H7 (cell line): Measurements from ENCODE around the gene CLEC12A. TPM values are rescaled to one million over a fixed set of nuclear protein-coding genes. Genes with fewer than 3 reads are reported as not detected.
"Not testable (repeated sequence)": the region's sequence is repeated elsewhere in the genome, so short reads cannot be mapped to it uniquely, and the experiment has no call there.

Source experiments
- DNase-seq: peaks from one replicate; pipeline ENCODE4 v3.0.0; 2012
- H3K27me3 ChIP-seq: 2 replicates; pipeline ENCODE4 v1.6.0; 2011; ENCODE audit warnings: mild to moderate bottlenecking, low read length; ENCODE audit not compliant: control insufficient read depth, insufficient read depth
- H3K36me3 ChIP-seq: replicated peaks from 2 replicates; pipeline ENCODE4 v1.5.1; 2011; ENCODE audit warnings: low read length; ENCODE audit not compliant: control insufficient read depth, insufficient read depth
- H3K4me3 ChIP-seq: 2 replicates; pipeline ENCODE4 v1.5.1; 2011; ENCODE audit warnings: low read depth, mild to moderate bottlenecking, control low read depth, low read length, moderate library complexity; ENCODE audit not compliant: insufficient read depth
- total RNA-seq: library from RNA; depleted of rRNA; stranded (reverse); fragments of >200 nt; shearing (Covaris generic); gene quantifications from 2 replicates; pipeline ENCODE4 v1.2.3, GENCODE V29; 2014

The CLEC12A gene
- total RNA-seq, 1 experiment from 2014 or later, result not detected

- no peak for DNase-seq
- Histone ChIP-seq H3K4me3 (no peak overlapping the region), H3K27me3 (no peaks in the 10 kb centered on the region), H3K36me3 (no peaks in the 10 kb centered on the region)
These were observed 22.5 kb upstream of the CLEC12A start for GRCh38 chr12:9948606-9949296.

GRCh38 chr12:9951026-9951675, 20.1 kb upstream of the CLEC12A start:
- Histone ChIP-seq H3K27me3 (no peaks in the 10 kb centered on the region), H3K36me3 (no peaks in the 10 kb centered on the region), H3K4me3 (no peak overlapping the region)
- no peak for DNase-seq

GRCh38 chr12:9952954-9953729, 18.1 kb upstream of the CLEC12A start:
- H3K4me3 ChIP-seq, H3K36me3 ChIP-seq, DNase-seq: not testable (repeated sequence)

GRCh38 chr12:9957834-9958233, 13.4 kb upstream of the CLEC12A start:
- Histone ChIP-seq H3K36me3 (no peaks in the 10 kb centered on the region), H3K4me3 (no peak overlapping the region), H3K27me3 (no peaks in the 10 kb centered on the region)
- DNase-seq, result no peak

More at GRCh38 chr12:9952954-9953729, 18.1 kb upstream of the CLEC12A start:
- not testable (repeated sequence) for H3K27me3 ChIP-seq

GRCh38 chr12:9960590-9960989, 10.6 kb upstream of the CLEC12A start:
- DNase-seq, result no peak
- H3K27me3 ChIP-seq, result no peaks in the 10 kb centered on the region
- no peaks in the 10 kb centered on the region for H3K36me3 ChIP-seq
- no peak overlapping the region for H3K4me3 ChIP-seq

- no peaks in the 10 kb centered on the region for H3K27me3 ChIP-seq
- no peak for DNase-seq
- no peaks in the 10 kb centered on the region for H3K36me3 ChIP-seq
- H3K4me3 ChIP-seq, result no peak overlapping the region
These were observed 10.1 kb upstream of the CLEC12A start for GRCh38 chr12:9961106-9961505.

GRCh38 chr12:9961901-9962300, 9.3 kb upstream of the CLEC12A start:
- no peaks in the 10 kb centered on the region for H3K36me3 ChIP-seq
- H3K27me3 ChIP-seq, result no peaks in the 10 kb centered on the region
- H3K4me3 ChIP-seq, result no peak overlapping the region
- no peak for DNase-seq

- DNase-seq, result no peak
- Histone ChIP-seq H3K4me3 (no peak overlapping the region), H3K36me3 (no peaks in the 10 kb centered on the region), H3K27me3 (no peaks in the 10 kb centered on the region)
These were observed 1.5 kb upstream of the CLEC12A start for GRCh38 chr12:9969673-9970072.

GRCh38 chr12:9973949-9974348, 2.7 kb downstream of the CLEC12A start:
- DNase-seq, result no peak
- H3K27me3 ChIP-seq, result no peaks in the 10 kb centered on the region
- H3K4me3 ChIP-seq, result no peak overlapping the region
- H3K36me3 ChIP-seq, result no peaks in the 10 kb centered on the region

- not testable (repeated sequence) for H3K27me3 ChIP-seq, H3K4me3 ChIP-seq, DNase-seq, H3K36me3 ChIP-seq
These were observed 3.5 kb downstream of the CLEC12A start for GRCh38 chr12:9974731-9975130.

- H3K36me3 ChIP-seq, result no peaks in the 10 kb centered on the region
- H3K4me3 ChIP-seq, result no peak overlapping the region
- H3K27me3 ChIP-seq, result no peaks in the 10 kb centered on the region
- DNase-seq, result no peak
These were observed 4.4 kb downstream of the CLEC12A start for GRCh38 chr12:9975614-9976013.

- H3K27me3 ChIP-seq, DNase-seq, H3K36me3 ChIP-seq, H3K4me3 ChIP-seq: not testable (repeated sequence)
These were observed 5.4 kb downstream of the CLEC12A start for GRCh38 chr12:9976626-9977025.

- Histone ChIP-seq H3K4me3 (no peak overlapping the region), H3K27me3 (no peaks in the 10 kb centered on the region), H3K36me3 (no peaks in the 10 kb centered on the region)
- no peak for DNase-seq
These were observed 6.7 kb downstream of the CLEC12A start for GRCh38 chr12:9977916-9978315.

GRCh38 chr12:9980126-9980525, 8.9 kb downstream of the CLEC12A start:
- DNase-seq, result no peak
- no peak overlapping the region for H3K4me3 ChIP-seq
- no peaks in the 10 kb centered on the region for H3K27me3 ChIP-seq
- H3K36me3 ChIP-seq, result no peaks in the 10 kb centered on the region

GRCh38 chr12:9991876-9992275, 20.7 kb downstream of the CLEC12A start:
- H3K36me3 ChIP-seq, result no peaks in the 10 kb centered on the region
- DNase-seq, result no peak
- no peak overlapping the region for H3K4me3 ChIP-seq
- H3K27me3 ChIP-seq, result no peaks in the 10 kb centered on the region
